ENCODE measurements around the gene ALK.

The ALK gene

DNA sequence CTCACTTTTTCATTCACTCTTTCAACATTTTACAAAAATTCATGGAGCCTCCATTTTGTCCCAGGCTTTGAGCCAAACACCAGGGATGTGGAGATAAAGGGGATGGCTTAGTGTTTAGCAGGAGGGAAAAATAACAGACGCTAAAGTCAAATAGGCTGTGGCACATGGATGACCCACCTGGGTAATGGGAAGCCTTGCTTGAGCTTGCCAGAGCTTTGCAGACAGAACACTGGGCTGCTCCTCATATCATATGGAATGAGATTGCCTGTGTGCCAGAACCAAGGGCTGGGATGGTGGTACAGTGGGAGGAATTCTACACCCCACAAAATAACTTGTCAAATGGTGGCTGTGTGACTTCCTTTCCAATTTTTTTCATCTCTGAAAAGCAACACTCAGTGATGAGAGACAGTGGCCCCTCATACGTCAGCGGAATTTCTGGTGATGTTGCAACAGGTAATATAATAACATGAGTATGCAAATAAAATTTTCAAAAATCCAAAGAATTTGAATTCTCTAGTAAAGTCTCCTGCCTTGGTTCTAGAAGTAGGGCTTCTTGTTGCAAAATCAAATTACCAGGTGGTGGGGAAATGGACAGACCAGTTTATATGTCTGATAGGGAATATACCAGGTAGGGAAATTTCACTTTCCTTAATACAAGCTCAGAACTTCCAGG, 553.3 kb downstream of the ALK start:
- DNase-seq (ENCODE audit: low spot score) = no peak

DNA sequence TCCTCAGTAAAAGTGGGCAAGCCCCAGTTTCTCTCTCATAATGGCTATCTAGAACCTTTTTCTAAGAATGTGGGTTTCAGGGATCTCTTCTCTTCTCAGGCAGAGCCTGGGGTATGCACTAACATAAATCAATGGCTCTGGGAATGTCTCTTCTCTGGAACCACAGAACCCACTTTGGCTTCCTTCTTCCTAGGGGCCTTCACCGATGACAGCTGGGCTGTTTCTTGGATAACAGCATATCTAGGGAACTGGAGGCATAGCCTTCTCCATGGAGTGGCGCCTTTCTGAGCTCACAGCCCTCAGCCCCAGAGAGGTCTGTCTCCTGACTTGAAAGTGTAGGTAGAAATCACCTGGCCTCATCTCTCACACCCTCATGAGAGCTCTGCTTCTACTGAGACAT, 558.3 kb downstream of the ALK start:
- no peak for DNase-seq (ENCODE audit: low spot score)

DNA sequence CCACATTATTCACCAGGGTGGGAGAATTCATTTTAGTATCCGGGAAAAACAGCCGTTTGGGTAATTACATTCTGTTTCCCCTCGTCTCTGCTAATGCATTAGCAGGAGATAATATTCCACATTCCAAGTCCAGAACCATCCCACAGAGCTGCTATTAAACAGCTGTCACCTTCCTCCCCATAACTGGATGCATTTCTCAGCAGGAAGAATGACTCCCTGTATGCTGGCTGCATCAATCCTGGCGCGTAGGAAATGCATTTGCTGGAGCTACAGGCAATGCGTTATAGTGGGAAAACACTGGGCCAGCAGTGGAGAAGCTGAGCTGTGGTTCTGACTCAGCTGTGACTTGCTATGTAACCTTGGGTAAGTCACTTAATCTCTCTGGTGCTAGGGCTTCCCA, 560.2 kb downstream of the ALK start:
- DNase-seq (ENCODE audit: low spot score) = no peak

DNA sequence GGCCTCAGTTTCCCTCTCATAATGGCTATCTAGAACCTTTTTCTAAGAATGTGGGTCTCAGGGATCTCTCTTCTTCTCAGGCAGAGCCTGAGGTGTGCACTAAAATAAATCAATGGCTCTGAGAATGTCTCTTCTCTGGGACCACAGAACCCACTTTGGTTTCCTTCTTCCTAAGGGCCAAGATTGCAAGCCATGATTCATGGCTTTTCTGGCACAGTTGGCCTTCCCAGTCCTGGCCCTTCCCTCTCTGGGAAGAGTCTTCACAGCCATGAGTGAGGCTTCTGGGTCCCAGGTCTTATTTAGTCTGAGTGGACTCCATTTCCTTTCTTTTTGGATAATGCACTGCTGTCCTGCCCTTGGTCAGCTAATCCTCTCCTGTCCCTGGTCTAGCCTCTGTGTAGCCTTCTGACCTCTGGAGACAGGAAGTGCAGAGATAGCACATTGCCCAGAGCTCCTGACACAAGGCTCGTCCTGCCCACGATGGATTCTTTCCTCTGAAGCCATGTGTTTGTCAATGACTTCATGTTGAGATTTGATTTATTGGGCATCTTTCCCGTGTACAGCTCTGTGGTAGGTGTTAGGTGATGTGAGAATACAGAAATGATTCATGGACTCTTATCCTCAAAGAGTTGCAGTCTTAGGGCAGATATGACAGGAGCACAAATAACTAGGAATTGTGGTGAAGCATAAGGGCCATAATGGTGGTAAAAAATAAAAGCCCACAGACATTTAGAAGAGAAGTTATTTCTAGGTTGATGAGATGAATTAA, 561.2 kb downstream of the ALK start:
- no peak for DNase-seq (ENCODE audit: low spot score)

DNA sequence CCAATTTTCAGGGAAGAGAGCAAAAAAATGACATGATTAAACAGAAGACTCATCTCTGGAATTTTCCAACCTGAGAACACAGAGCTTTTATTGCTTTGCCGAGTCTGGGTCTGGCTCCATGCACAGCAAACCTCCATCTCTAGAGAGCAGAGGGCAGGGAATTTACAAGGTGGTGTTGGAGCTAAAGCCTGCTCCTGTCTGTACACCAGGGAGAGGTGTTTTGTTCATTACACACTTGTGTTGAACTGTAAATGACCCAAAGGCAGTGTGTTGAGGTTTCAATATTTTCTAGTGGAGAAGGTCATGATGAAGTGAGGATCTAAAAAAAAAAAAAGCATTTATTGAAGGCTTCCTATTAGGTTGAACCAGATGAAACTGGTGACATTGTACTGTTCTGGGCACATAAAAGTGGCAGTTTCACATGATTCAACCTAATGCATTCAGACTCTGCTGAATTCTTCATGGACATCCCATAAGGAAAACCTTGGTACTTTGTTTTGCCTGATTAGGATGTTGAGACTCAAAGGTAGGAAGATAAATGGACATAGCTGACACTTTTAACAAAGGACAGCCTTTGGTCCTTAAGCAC, 567.9 kb downstream of the ALK start:
- no peak for DNase-seq (ENCODE audit: low spot score)

DNA sequence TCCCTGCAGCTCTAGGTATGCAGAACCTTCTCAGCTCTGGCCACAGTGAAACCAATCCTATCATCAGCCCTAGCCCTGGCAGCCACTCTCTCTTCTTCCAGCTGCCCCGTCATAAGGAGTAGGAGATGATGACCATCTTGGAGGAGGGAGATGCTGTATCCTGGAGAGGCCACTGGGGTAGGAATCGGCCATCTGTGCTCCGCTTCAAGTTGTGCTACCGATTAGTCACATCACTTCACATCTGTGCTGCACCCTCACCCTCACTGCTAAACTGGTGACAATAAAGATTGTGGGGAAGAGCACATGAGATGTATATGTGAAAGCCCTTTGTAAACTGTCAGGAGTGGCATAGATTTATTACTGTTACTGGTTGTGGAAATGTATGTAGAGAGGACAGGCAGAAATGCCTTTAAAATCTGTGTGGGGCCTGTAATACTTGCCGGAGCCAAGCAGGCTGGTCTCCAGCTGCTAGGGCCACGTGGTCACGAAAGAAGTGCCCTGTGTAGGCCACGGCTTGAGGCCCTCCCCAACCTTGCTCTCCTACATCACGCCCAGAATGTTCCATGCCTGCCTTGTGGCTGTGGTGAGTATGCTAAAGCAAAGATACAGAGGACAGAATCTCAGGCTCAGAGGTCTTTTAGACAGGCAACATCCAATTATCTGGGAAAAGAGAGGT, 569.3 kb downstream of the ALK start:
- no peak for DNase-seq (ENCODE audit: low spot score)

DNA sequence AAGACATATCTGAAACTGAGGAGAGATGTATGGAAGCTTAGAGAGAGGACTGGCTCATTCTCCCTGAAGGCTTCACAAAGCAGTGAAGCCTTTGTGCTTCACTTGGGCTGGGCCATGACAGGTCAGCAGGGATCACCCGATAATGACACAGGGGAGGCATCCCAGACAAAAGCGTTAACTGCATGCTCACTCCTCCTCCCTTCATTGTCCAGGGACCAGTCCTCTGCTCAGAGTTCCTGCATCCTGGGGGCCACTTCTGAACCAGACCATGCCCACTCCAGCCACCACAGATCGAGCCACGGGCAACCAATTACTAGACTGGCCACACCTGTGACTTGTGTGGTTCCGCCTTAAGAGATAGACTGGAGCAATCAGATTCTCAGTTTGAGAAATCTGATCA, 570.1 kb downstream of the ALK start:
- DNase-seq (ENCODE audit: low spot score) = no peak

DNA sequence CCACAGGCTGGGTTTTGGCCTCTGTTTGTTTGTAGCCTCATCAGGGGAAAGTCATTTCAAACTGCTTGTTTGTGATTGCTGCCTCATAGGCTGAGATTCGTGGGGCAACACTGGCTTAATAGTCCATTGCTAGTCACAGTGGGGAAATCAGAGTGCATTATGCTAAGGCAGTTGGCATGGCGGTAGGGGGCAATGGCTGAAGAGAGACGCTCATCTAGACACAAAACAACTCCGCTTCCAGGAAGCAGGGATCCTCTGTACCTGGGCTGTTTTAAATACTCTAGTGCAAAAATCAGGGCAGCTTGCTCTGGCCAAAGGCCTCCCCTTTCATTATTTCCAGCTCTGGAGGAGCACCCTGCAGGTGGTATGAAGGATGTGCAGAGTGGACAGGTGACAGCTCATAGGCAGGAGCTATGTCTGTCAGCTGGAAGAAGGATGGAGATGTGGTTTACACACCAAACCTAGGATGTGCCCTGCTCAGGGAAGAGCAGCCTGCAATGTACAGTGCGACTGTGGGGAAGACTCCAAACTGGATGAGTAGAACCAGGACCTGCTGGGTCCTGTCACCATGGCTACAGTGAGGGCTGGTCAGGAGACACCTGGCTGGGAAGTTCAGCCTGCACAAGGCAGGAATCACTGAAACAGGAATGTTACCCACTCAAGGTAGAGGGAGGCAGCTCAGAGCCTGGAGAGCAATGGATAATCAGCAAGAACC, 571.9 kb downstream of the ALK start:
- DNase-seq (ENCODE audit: low spot score) = no peak

DNA sequence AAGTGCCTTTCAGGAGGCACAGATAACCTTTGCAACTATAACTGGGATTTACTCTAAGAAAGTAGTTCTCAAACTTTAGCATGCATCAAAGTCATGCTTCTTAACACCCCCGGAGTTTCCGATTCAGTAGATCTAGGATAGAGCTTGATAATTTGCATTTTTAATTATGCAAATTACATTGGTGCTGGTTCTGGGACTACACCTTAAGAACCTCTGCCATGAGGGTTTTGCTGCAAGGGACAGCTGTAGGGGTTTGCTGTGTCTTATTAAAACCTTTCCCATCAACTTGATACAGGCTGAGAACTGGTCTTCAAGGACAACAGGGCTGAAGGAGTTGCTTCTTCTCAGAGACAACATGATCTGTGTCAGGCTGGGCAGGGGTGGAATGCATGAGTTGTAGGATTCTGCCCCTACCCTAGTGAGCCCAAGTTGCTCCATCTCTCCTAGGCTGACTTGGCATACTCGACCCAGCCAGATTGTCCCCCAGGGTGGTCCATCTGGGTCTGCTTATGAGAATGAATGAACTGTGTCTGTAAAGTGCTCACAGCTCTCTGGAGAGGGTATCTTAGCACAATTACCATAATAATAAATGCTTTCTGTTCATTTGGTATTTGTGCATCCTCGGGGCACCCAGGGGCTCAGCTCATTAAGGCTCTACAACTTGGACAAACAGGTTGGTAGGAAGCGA, 573.5 kb downstream of the ALK start:
- DNase-seq (ENCODE audit: low spot score) = no peak

DNA sequence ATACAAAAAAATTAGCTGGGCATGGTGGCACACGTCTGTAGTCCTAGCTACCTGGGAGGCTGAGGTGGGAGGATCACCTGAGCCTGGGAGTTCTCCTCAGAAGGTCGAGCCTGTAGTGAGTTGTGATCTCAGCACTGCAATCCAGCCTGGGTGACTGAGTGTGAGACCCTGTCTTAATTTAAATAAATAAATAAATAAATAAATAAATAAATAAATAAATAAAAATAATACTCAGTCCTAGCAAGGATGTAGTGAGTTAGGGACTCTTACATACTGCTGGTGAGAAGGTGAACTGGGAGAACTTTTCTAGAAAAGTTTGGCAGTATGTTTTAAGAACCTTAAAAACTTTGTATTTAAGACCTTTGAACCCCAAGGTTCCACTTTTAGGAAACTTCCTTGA, 576.1 kb downstream of the ALK start:
- DNase-seq (ENCODE audit: low spot score) = no peak

DNA sequence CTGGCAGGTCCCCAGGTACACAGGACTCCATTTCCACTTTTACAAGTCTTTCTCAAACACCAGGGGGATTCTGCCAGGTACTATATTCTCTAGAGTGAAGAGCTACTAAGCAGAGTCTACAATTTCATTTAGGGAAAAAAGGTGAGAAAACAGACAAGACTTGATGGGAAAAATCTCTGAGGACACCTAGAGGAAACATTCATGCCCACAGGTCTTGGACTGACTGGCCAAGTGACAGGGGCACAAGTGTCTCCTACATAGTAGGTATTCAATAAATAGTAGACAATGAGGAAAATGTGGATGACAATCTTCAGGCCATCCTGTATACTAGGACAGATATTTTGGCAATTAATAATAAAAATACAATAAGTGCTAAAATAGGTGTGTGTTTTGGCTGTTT, 577.6 kb downstream of the ALK start:
- DNase-seq (ENCODE audit: low spot score) = no peak

DNA sequence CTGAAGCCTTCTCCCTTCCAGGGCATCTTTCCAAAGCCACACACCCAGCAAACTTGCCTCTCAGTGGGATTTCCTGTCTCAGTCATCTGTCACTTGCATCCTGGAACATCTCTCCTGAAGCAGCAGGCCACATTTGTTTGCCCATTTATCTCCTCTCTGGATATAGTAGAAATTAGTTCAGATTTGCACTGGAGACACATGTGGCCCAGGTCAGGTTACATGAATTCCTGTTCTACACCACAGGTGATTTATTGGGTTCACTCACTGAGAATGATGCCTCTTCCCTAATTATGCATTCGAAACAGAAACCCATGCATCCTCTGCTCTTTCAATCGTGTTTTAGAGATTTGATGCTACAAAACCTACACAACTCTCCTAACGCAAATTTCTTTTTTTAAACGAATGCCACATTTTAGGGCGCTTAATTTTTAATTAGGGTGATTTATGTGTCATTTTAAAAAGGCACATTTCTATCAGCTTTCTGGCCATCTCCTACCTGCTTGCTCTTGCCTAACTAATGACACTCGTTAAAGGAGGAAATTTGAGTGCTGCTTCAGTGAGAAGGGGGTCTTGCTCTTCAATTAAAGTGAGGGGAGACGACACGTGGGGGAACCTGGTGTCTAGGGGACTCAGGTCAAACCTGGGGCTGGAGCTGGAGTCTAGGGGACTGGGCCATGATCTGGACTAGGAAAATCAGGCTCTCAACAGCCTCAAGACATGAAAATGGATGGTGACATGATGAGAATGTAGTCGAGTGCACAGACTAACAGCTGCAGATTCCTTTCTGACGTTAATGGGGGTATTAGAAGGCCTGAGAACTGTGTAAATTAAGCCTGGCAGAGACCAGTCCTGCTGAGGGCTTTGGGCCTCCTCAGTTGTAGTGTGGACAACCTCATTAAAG, 584.8 kb downstream of the ALK start:
- no peak for DNase-seq (ENCODE audit: low spot score)

DNA sequence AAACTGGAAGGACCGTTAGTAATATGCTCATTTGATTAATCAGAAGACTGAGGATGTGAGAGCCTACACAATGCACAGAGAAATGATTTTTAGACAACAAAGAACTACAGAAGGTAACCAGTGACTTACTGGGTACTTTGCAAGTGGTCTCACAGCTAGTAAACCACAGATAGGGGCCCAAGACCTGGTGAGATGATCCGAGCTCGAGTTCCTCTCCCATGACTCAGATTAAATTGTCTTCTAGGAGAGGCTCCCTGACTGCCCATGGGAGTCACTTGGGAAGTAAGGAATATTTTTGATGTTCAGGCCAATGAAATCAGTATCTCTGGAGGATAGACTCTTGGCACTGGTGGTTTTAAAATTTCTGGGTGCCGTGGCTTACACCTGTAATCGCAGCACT, 586.0 kb downstream of the ALK start:
- no peak for DNase-seq (ENCODE audit: low spot score)

DNA sequence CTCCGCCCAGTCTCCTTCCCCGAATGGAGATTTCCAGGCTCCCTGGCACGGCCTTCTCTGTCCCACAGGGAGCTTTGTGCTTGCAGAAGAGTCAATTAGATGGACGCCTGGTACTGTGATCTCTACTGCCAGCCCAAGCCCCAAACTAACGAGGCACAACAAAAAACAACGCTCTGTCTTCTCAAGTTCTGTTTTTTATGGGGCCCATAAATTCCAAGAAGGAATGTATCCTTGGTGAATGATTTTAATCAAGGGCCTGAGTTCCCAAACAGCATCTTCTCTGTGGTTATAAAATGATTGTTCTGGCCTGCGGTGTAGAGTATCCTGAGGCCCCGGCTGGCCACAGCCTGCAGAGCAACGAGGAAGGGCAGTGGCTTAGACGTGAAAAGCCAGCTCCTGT, 586.7 kb downstream of the ALK start:
- DNase-seq (ENCODE audit: low spot score) = no peak

DNA sequence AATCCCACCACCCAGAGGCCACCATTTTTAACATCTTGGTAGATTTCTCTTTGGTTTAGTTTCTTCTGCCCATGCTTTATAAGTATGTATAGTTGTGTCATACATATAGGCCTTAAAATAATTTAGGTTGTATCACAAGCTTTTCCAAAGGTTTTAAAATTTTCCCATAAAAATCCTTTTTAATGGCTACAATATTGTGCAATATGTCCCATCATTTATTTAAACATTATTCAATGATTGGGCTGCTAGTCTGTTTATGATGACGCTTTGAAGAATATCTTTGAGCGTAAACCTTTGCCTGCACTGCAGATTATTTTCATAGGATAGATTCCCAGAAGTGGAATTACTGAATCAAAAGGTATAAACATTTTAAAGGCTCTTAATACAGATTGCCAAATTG, 588.8 kb downstream of the ALK start:
- DNase-seq (ENCODE audit: low spot score) = no peak

DNA sequence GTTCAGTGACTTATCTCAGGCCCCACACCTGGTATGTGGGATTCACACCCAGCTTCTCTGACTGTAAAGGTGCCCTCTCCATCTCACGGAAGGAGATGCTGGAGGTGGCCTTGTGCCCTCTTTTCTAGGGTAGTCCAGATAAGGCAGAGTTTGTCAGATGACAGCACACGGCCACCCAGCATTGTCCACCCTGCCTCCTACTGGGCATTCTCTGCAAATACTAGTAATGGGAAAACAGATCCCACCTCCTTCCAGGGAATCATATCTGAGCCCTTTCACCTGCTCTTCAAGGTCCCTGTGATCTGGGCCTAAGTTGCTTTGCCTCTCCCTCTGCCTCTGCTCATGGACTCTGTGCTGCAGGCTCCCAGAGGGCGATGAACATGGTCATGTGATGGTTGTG, 591.5 kb downstream of the ALK start:
- DNase-seq (ENCODE audit: low spot score) = no peak

DNA sequence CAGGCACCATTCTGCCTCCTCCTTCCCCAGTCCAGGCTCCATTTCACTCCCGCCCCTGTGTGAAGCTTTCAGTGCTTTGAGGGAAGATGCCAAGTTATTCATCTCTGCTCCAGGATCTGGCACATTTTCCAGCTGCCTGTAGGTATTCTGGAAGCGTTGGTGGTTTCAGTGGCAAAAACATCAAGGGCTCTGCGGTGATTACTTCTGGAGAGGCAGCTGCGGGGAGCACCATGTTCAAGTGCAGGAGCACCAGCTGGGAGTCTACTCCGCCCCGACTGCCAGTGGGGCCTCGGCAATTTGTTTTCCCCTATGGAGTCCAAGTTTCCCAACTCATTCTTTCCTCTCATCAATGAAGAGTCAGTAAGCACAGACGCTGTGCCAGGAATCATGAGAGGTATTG, 594.5 kb downstream of the ALK start:
- no peak for DNase-seq (ENCODE audit: low spot score)

DNA sequence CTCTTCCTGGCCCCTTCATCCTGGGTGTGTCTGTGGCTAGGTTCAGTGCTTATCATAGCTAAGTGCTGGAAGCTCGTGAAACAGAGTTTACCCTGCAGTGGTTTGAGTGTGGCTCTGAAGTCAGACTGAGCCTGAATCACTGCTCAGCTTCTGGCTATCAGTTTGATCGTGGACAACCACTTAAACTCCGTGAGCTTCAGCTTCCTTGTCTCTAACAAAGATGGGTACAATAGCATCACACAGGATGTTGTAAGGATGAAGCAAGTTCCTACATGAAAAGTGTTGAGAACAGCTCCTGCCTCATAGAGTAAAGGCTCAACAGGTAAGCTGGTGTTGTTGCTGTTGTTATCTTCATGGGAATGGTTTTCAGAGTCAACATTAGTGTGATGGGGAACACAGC, 595.8 kb downstream of the ALK start:
- DNase-seq (ENCODE audit: low spot score) = no peak

DNA sequence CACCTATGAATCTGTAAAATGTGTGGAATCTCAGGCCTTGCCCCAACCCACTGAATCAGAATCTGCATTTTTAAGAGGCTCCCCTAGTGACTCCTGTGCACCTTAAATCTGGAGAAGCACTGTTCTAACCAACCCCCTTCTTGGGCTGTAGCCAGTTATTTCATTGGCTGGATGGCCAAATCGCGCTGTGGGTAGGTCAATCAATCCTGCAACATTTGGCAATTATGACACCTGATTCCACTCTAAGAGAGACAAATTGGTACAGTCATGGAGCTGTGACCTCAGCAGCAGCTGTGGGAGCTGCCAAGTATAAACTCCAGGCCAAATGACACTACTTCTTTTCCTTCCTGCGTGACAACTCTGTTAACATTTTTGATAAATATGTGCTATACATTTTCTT, 597.4 kb downstream of the ALK start:
- no peak for DNase-seq (ENCODE audit: low spot score)

DNA sequence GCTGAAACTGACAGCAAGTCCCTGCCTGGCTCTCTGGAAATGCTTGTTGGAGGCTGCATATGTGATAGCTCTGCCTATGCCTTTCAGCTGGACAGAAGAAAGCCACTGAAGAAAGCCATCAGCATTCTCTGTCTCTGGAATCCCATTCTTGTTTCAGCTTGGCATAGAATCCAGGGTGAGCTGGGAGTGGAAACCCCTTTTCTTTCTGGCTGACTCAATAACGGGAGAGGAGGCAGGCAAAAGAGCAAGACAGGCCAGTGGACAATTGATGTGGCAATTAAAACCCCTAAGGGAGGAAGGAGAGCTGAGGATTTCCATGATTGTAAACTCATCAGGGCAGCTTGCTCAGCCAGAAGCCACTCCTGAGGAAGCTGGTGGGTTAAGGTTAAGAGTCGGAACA, 598.1 kb downstream of the ALK start:
- DNase-seq (ENCODE audit: low spot score) = no peak

DNA sequence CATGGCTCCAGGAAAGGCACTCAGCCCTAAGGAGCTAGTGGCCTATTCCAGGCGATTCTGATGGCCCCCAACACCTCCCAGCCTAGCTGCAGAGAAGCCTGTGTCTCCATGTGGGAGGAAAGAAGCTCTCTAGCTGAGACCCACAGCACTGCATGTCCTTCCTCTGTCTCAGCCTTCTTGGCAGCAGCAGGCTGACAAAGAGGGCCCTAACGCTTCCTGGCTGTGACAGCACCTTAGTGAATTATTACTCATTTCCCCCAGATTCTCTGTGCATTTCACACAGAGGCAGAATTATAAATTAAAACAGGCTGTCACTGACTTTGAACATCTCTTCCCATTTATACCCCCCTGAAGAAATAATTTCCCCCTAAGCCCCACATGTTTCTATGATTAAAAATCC, 599.4 kb downstream of the ALK start:
- no peak for DNase-seq (ENCODE audit: low spot score)
